ENCODE measurements around the gene APEH. TPM values are rescaled to one million over a fixed set of nuclear protein-coding genes. Genes with fewer than 3 reads are reported as not detected.

APEH gene
- total and polyA plus RNA-seq, 8 donors: 26.1 to 57.3 (median 45.9) TPM

- no peak for TF ChIP-seq CTCF (IDR thresholded peaks at IDR 0.05)
- intact Hi-C loops (cut with DNase I): loop anchor here in 1 of 3 donors (10.0 kb wide), 1 partner anchor 138 kb away; no protein-coding TSS in a partner anchor
- DNase-seq (no peak), ATAC-seq (no peak), FAIRE-seq (no peak)
- WGBS, 2 donors: 81 to 83% methylated on average over 9 of the region's 9 CpGs
- no peak overlapping the region for H3K4me3 ChIP-seq
- peaks cover 0 to 9% (median 0%) of the 10 kb centered on the region in 3 donors for H3K36me3 ChIP-seq
- H3K4me1 ChIP-seq: no peaks in the 10 kb centered on the region
- H3K27me3 ChIP-seq: no peaks in the 10 kb centered on the region
- H3K27ac ChIP-seq: no peak overlapping the region
- no peaks in the 10 kb centered on the region for H3K9me3 ChIP-seq
Measured at GRCh38 chr3:49706456-49707112, 32.4 kb downstream of the APEH start.

- no peak for DNase-seq
- H3K27me3 ChIP-seq: no peaks in the 10 kb centered on the region
- FAIRE-seq: no peak
- no peak overlapping the region for H3K27ac ChIP-seq
- no peak for TF ChIP-seq CTCF (IDR thresholded peaks at IDR 0.05)
- intact Hi-C loops (cut with DNase I): loop anchor here in 1 of 3 donors (10.0 kb wide), 1 partner anchor 138 kb away; no protein-coding TSS in a partner anchor
- WGBS, 2 donors: 71 to 79% methylated on average over 4 of the region's 4 CpGs
- H3K4me3 ChIP-seq: no peak overlapping the region
- no peaks in the 10 kb centered on the region for H3K4me1 ChIP-seq
- no peaks in the 10 kb centered on the region for H3K9me3 ChIP-seq
- ATAC-seq: no peak
- peaks cover 0 to 9% (median 0%) of the 10 kb centered on the region in 3 donors for H3K36me3 ChIP-seq
Measured at GRCh38 chr3:49707113-49707480, 32.9 kb downstream of the APEH start.

GRCh38 chr3:49709852-49710251, 35.7 kb downstream of the APEH start:
- H3K27me3 ChIP-seq: no peaks in the 10 kb centered on the region
- H3K4me1 ChIP-seq: no peaks in the 10 kb centered on the region
- no peak for ATAC-seq
- peaks cover 0 to 9% (median 0%) of the 10 kb centered on the region in 3 donors for H3K36me3 ChIP-seq
- 95 to 96% methylated on average over 8 of the region's 8 CpGs for WGBS, 2 donors
- TF ChIP-seq CTCF (IDR thresholded peaks at IDR 0.05): no peak
- no peak overlapping the region for H3K27ac ChIP-seq
- no peak for DNase-seq
- H3K9me3 ChIP-seq: no peaks in the 10 kb centered on the region
- FAIRE-seq: no peak
- H3K4me3 ChIP-seq: no peak overlapping the region
- intact Hi-C loops (cut with DNase I): loop anchor here in 1 of 3 donors (10.0 kb wide), 1 partner anchor 135 kb away; no protein-coding TSS in a partner anchor

- 96% methylated on average over 5 of the region's 5 CpGs for WGBS, 2 donors
- no peak for DNase-seq
- H3K9me3 ChIP-seq: no peaks in the 10 kb centered on the region
Measured at GRCh38 chr3:49711489-49711888, 37.3 kb downstream of the APEH start.

More at GRCh38 chr3:49711489-49711888, 37.3 kb downstream of the APEH start:
- intact Hi-C loops (cut with DNase I): no loop called here
- Histone ChIP-seq H3K27me3 (no peaks in the 10 kb centered on the region), H3K36me3 (no peaks in the 10 kb centered on the region), H3K27ac (no peak overlapping the region), H3K4me3 (no peak overlapping the region), H3K4me1 (no peaks in the 10 kb centered on the region)
- ATAC-seq: no peak
- TF ChIP-seq CTCF (IDR thresholded peaks at IDR 0.05): no peak
- no peak for FAIRE-seq
